Measurements from ENCODE around the gene TNK2. TPM values are rescaled to one million over a fixed set of nuclear protein-coding genes. Genes with fewer than 3 reads are reported as not detected.
"Not testable (repeated sequence)": the region's sequence is repeated elsewhere in the genome, so short reads cannot be mapped to it uniquely, and the experiment has no call there.

TNK2 gene
- total RNA-seq, 1 donor from 2014 or later = 56.7 TPM

DNA sequence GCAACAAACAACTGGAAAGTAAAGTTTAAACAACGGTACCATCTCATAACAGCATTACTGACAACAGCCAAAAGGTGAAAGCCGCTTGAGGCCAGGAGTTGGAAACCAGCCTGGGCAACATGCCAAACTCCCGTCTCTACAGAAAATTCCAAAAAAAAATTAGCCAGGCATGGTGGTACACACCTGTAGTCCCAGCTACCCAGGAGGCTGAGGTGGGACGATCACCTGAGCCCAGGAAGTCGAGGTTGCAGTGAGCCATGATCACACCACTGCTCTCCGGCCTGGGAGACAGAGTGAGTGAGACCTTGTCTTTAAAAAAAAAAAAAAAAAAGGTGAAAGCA is 4.4 kb downstream of the TNK2 start:
- TF ChIP-seq, protein P1, sequence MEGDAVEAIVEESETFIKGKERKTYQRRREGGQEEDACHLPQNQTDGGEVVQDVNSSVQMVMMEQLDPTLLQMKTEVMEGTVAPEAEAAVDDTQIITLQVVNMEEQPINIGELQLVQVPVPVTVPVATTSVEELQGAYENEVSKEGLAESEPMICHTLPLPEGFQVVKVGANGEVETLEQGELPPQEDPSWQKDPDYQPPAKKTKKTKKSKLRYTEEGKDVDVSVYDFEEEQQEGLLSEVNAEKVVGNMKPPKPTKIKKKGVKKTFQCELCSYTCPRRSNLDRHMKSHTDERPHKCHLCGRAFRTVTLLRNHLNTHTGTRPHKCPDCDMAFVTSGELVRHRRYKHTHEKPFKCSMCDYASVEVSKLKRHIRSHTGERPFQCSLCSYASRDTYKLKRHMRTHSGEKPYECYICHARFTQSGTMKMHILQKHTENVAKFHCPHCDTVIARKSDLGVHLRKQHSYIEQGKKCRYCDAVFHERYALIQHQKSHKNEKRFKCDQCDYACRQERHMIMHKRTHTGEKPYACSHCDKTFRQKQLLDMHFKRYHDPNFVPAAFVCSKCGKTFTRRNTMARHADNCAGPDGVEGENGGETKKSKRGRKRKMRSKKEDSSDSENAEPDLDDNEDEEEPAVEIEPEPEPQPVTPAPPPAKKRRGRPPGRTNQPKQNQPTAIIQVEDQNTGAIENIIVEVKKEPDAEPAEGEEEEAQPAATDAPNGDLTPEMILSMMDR (IDR thresholded peaks at IDR 0.05) = no peak
- ATAC-seq = no peak
- peak; percentile 36 for DNase-seq
- Histone ChIP-seq H3K27ac (no peak overlapping the region), H3K27me3 (ENCODE audit: low read depth) (no peaks in the 10 kb centered on the region), H3K36me3 (no peaks in the 10 kb centered on the region), H3K4me3 (no peak overlapping the region), H3K4me1 (peaks cover 84% of the 10 kb centered on the region), H3K9me3 (no peaks in the 10 kb centered on the region)
- intact Hi-C loops (cut with DNase I) = no loop called here

DNA sequence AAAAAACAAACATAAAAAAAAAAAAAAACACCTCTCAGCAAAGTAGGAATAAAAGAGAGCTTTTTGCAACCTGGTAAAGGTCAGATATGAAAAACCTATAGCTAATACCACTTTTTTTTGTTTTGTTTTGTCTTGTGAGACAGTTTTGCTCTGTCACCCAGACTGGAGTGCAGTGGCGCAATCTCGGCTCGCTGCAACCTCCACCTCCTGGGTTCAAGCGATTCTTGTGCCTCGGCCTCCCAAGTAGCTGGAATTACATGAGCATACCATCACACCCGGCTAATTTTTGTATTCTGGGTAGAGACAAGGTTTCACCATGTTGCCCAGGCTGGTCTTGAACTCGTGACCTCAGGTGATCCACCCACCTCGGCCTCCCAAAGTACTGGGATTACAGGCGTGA is 5.7 kb downstream of the TNK2 start:
- DNase-seq = peak; percentile 58
- H3K4me3 ChIP-seq; H3K36me3 ChIP-seq; intact Hi-C loops (cut with DNase I); H3K27me3 ChIP-seq (ENCODE audit: low read depth); ATAC-seq; H3K9me3 ChIP-seq: not testable (repeated sequence)
- peak overlapping the region; percentile 42 for H3K27ac ChIP-seq
- peaks cover 72% of the 10 kb centered on the region for H3K4me1 ChIP-seq

DNA sequence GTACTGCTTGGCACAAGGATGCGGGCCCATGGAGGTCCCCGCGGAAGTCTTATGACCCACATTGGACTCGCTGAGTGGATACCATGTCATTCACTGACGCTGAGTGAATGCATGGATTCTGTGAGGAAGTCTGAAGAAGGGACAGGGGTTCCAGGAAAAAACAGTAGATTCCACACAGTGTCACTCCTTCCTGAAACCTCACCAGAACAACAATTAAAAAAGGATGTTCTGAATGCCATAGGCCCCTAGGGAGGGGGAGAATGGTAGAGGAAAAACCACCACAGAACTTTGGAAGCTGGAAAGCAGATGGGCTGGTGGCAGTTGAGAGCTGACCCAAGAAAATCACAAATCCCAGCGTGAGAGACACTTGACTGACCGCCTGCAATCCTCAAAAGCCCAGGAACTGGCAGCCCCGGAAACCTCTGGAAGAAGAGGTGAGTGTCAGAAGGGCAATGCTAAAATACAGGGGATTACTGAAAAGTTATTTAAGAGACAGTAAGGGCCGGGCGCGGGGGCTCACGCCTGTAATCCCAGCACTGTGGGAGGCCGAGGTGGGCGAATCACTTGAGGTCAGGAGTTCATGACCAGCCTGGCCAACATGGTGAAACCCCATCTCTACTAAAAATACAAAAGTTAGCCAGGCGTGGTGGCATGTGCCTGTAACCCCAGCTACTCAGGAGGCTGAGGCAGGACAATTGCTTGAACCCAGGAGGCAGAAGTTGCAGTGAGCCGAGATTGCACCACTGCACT is 6.3 kb downstream of the TNK2 start:
- Histone ChIP-seq H3K27ac (peak overlapping the region; percentile 49), H3K4me1 (peaks cover 70% of the 10 kb centered on the region)
- H3K36me3 ChIP-seq; intact Hi-C loops (cut with DNase I); H3K27me3 ChIP-seq (ENCODE audit: low read depth); H3K9me3 ChIP-seq; H3K4me3 ChIP-seq; ATAC-seq: not testable (repeated sequence)
- peak; percentile 41 for DNase-seq

DNA sequence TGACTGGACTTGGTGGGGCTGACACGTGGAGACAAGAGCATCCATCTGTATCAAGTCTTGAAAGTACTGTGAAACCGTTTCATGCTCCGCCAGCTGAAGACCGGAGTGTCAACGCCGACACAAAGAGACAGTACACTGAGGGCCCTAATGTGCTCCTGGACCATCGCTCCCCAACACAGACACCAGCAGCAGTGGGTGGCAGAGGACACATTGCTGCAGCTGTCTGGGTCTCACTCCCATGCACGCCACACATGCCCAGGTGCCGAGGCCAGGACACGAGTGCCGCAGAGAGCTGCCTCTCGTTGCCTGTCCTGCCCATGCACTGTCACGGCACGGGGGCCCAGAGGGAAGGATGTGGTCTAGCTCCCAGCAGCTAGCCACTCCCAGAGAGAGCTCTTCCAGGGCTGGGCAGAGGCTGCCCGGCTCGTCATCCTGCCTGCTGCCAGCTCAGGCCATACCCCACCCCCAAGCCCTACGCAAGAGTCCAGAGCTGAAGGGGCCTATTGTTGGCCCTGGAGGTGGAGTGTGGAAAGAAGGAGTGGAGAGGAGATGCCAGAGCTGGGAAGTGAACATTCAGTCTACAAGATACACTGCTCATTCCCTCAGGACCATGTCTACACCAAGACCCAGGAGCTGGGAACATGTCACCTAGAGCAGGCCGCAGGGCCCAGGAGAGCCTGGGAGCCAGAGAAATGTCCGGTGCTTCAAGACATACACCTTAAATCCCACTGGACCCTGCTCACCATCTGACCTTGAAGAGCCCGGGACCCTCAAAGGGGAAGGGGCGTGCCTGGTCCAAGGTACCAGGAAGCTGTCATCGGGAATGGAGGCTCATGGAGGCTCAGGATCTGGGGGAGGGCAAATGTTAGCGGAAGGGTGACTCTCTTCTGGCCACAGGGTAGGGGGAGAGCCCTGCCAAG is 7.7 kb downstream of the TNK2 start:
- Histone ChIP-seq H3K27ac (peak overlapping the region; percentile 49), H3K4me3 (no peak overlapping the region), H3K9me3 (no peaks in the 10 kb centered on the region), H3K27me3 (ENCODE audit: low read depth) (no peaks in the 10 kb centered on the region), H3K4me1 (peaks cover 67% of the 10 kb centered on the region), H3K36me3 (no peaks in the 10 kb centered on the region)
- peak; percentile 86 for DNase-seq
- peak; percentile 20 to 82 for ATAC-seq
- intact Hi-C loops (cut with DNase I) = no loop called here
- TF ChIP-seq, protein P1 (IDR thresholded peaks at IDR 0.05) = no peak

DNA sequence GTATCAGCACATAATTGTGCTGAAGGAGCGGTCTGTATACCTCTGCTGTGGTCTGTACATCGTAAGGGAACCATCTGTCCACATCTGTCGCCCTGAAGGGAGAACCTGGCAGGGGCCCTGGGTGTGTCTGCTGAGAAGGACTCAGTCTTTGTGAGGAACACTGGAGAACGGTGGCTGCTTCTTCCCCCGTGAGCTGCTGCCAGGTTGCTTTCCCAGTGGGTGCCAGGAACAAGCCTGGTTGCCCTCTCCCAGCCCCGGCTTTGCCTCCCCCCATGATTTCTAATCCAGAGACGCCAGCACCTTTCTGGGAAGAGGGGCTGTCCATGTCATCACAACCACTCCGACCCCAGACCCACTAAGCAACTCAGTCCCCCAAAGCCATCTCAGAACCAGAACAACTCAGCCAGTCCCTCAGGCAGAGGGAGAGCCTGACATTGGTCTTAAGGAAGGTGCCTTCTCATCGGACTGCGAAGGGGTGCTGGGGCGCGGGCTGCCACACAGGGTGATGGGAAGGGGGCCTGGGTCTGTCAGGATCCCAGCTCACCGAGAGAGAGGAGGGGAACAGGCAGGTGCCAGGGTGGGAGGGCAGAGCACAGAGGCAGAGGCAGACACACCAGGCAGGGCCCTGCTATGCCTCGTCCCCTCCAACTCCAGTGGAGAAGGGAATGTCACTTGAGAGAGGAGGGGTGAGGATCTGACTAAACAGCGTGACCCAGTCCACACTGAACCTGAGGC is 8.5 kb downstream of the TNK2 start:
- peaks cover 68% of the 10 kb centered on the region for H3K4me1 ChIP-seq
- no peak overlapping the region for H3K4me3 ChIP-seq
- peak; percentile 39 for DNase-seq
- TF ChIP-seq, protein P1 (IDR thresholded peaks at IDR 0.05) = no peak
- no peaks in the 10 kb centered on the region for H3K9me3 ChIP-seq
- no peak for ATAC-seq
- intact Hi-C loops (cut with DNase I) = no loop called here
- H3K27me3 ChIP-seq (ENCODE audit: low read depth) = no peaks in the 10 kb centered on the region
- no peaks in the 10 kb centered on the region for H3K36me3 ChIP-seq
- H3K27ac ChIP-seq = peak overlapping the region; percentile 49

DNA sequence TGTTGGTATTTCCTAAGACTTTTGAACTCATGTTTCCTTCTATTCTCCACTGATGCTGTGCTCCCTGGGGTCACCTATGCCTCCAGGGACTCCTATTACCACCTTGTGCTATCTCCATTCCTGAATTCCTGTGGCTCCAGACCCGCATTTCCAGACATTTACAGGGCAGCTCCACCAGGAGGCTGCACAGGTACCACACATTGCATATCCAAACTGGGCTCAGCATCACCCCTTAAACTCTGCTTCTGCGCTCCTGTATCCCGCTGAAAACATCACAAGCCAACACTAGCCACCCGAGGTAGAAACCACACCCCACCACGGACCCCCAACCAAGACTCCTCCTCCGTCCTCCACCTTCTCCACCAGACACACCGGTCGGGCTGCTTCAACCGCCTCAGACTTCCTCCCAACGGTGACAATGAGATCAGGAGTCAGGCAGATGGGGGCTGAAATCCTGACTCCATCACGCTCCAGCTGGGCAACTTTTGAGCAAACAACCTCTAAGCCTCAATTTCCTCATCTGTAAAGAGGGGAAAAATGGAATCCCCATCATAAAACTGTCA is 10.4 kb downstream of the TNK2 start:
- intact Hi-C loops (cut with DNase I) = no loop called here
- Histone ChIP-seq H3K27me3 (ENCODE audit: low read depth) (no peaks in the 10 kb centered on the region), H3K9me3 (no peaks in the 10 kb centered on the region), H3K36me3 (no peaks in the 10 kb centered on the region), H3K27ac (no peak overlapping the region), H3K4me3 (no peak overlapping the region), H3K4me1 (peaks cover 68% of the 10 kb centered on the region)
- ATAC-seq = no peak
- DNase-seq = no peak
- TF ChIP-seq, protein P1 (IDR thresholded peaks at IDR 0.05) = no peak

Data from lower lobe of right lung (tissue), 2 donors.